Testis (tissue), 5 donors: ENCODE data around the gene SINHCAF. TPM values are rescaled to one million over a fixed set of nuclear protein-coding genes. Genes with fewer than 3 reads are reported as not detected.
"Not testable (repeated sequence)": the region's sequence is repeated elsewhere in the genome, so short reads cannot be mapped to it uniquely, and the experiment has no call there.

Experiments used
- DNase-seq: peaks from one replicate; pipeline ENCODE4 v3.0.0-alpha.2; 2019
- H3K27ac ChIP-seq, 2 donors: fragments of 200-600 bp; sonication (generic); one replicate each; pipeline ENCODE4 v1.5.1; 2019
- H3K27me3 ChIP-seq: fragments of 200-600 bp; sonication (generic); one replicate; pipeline ENCODE4 v1.5.1; 2019
- H3K36me3 ChIP-seq: fragments of 200-600 bp; sonication (generic); one replicate; pipeline ENCODE4 v1.5.1; 2017; ENCODE audit warnings: low read depth; ENCODE audit errors: missing control alignments
- H3K4me1 ChIP-seq: fragments of 200-600 bp; sonication (generic); one replicate; pipeline ENCODE4 v1.5.1; 2019
- H3K4me3 ChIP-seq, 2 donors: fragments of 200-600 bp; sonication (generic); one replicate each; pipeline ENCODE4 v1.5.1; 2017 to 2019
- H3K9me3 ChIP-seq: fragments of 200-600 bp; sonication (generic); one replicate; pipeline ENCODE4 v1.5.1; 2017
- POLR2A ChIP-seq: fragments of 450-650 bp; IDR thresholded peaks from one replicate; pipeline ENCODE4 v1.6.1; 2017; ENCODE audit warnings: antibody characterized with exemption, mild to moderate bottlenecking, moderate library complexity
- WGBS, 2 donors: methylation state at CpG; one replicate each; pipeline ENCODE4 v1.1.5; 2018; 5-methylcytosine and 5-hydroxymethylcytosine counted together
- intact Hi-C: fragments of 100-400 bp; cut with DNase I; formaldehyde crosslinking; loops from one replicate; pipeline ENCODE4 v1.15.1; 2023; ENCODE audit warnings: low total_unique reads
- long read RNA-seq, 2 donors: transcript quantifications; one replicate each; lab custom pipeline, GENCODE V29; 2026
- polyA plus RNA-seq: library from polyadenylated mRNA; stranded (reverse); fragments of 350-450 nt; fragmentation: Illumina TruSeq; extraction: RNeasy Lipid Tissue Mini Kit (QIAGEN cat#74804); gene quantifications from one replicate; pipeline ENCODE4 v1.2.3, GENCODE V29; 2014; ENCODE audit warnings: low read depth, low replicate concordance; ENCODE audit not compliant: insufficient read depth
- total RNA-seq, 2 donors: library from RNA; depleted of rRNA; stranded (reverse); fragments of >200 nt; gene quantifications; one replicate each; pipeline ENCODE4 v1.2.3, GENCODE V29; 2016
- TF ChIP-seq, protein P1 (sequence below), 3 experiments: fragments of 450-650 bp in 2 of 3; fragments of 200-600 bp in 1 of 3; sonication (generic) in 1 of 3; IDR thresholded peaks; one replicate each; pipeline ENCODE4 v1.5.1; 2016 to 2019; ENCODE audit warnings: antibody characterized with exemption in 3 of 3, mild to moderate bottlenecking in 2 of 3, moderate library complexity in 1 of 3

SINHCAF gene, protein sequence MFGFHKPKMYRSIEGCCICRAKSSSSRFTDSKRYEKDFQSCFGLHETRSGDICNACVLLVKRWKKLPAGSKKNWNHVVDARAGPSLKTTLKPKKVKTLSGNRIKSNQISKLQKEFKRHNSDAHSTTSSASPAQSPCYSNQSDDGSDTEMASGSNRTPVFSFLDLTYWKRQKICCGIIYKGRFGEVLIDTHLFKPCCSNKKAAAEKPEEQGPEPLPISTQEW
- total RNA-seq (10 to 100 TPM; 45.2 to 46.8 TPM), polyA plus RNA-seq (47.9 TPM)
- long read RNA-seq, donor 1, transcript SINHCAF-201 (6 exons, 3,163 nt): major isoform, 8 of 10 reads
- long read RNA-seq, donor 1, partial matches to known transcripts: 0 of 10 reads
- long read RNA-seq, donor 1, other reads (novel, unspliced or antisense): 0 of 10 reads
- long read RNA-seq, donor 2, partial matches to known transcripts: 0 of 8 reads
- long read RNA-seq, donor 2, other reads (novel, unspliced or antisense): 0 of 8 reads

DNA sequence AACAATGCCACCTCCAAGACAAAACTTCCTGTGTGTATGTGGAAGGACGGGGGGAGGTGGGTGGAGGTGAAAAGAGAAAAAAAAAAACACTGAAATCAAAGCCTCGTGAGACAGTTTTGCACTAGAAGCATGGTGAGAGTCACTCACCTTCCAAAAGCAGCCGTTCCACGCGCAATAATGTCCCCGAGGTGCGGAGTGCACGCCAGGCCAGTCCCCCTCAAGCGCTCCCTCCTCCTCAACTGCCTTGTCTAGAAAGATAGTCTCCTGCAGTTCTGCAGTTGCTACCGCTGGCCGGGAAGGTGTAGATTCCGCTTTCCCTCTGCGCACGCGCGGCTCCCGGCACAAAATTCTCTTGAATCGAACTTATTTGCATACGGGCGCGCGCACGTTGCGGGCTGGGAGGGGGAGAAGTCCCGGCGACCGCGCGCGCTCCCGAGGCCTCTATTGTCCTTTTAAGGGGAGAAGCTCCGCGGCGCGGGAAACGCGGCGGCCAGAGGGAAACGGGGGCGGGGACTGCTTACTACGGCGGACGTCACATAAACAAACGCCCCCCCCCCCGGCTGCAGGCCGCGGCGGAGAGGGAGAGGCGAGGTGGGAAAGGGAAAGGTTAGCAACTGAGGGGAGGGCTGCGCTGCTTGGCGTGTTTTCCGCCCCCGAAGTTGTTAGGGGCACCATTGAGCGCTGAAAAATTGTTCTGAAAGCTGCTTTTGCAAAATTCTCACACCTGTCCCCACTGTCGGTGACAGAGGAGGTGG is at the start of gene SINHCAF:
SINHCAF (minus strand) TSS at position 274 of the 755 bp plus-strand sequence. CDS start 27,946 bp downstream, outside the sequence.
- no peaks in the 10 kb centered on the region for H3K9me3 ChIP-seq
- H3K27me3 ChIP-seq: no peaks in the 10 kb centered on the region
- H3K27ac ChIP-seq: peak within 1 kb of the TSS; percentile 90 to 95
- peak within 1 kb of the TSS; percentile 74 to 81 for H3K4me3 ChIP-seq
- H3K4me1 ChIP-seq: no peaks in the 10 kb centered on the region
- intact Hi-C loops: no loop called here
- 0% methylated on average over 45 to 55 of the region's 55 CpGs for WGBS, 2 donors
- no peaks in the 10 kb centered on the region for H3K36me3 ChIP-seq
- DNase-seq: peak; percentile 100
- TF ChIP-seq, protein P1, sequence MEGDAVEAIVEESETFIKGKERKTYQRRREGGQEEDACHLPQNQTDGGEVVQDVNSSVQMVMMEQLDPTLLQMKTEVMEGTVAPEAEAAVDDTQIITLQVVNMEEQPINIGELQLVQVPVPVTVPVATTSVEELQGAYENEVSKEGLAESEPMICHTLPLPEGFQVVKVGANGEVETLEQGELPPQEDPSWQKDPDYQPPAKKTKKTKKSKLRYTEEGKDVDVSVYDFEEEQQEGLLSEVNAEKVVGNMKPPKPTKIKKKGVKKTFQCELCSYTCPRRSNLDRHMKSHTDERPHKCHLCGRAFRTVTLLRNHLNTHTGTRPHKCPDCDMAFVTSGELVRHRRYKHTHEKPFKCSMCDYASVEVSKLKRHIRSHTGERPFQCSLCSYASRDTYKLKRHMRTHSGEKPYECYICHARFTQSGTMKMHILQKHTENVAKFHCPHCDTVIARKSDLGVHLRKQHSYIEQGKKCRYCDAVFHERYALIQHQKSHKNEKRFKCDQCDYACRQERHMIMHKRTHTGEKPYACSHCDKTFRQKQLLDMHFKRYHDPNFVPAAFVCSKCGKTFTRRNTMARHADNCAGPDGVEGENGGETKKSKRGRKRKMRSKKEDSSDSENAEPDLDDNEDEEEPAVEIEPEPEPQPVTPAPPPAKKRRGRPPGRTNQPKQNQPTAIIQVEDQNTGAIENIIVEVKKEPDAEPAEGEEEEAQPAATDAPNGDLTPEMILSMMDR (IDR thresholded peaks at IDR 0.05): no peak
- peak; percentile 76 for TF ChIP-seq POLR2A

DNA sequence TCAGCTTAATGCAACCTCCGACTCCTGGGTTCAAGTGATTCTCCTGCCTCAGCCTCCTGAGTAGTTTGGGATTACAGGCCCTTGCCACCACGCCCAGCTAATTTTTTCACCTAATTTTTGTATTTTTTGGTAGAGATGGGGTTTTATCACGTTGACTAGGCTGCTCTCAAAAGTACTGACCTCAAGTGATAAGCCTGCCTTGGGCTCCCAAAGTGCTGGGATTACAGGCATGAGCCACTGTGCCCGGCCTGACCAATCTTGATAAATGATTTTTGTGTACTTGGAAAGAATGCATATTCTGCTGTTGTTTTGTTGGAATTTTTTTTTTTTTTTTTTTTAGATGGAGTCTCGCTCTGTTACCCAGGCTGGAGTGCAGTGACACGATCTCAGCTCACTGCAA is 49.5 kb upstream of the SINHCAF start:
- 68 to 82% methylated on average over 6 of the region's 6 CpGs for WGBS, 2 donors
- not testable (repeated sequence) for H3K9me3 ChIP-seq

DNA sequence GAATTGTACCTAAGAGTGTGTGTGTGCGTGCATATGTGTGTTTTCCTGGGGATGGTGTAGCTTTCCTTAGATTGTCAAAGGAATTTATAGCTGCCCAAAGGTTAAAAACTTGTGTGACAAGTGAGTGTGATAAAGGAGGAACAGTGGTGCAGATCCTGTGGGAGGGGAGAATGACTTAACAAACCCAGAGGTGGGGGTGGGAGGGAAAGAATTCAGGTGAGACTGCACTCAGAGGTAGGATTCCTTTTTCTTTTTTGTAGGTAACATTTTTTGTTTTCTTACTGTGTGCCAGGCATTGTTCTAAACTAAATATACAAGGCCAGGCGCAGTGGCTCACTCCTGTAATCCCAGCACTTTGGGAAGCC is 45.3 kb upstream of the SINHCAF start:
- no peak for DNase-seq
- no peak overlapping the region for H3K27ac ChIP-seq
- whole genome bisulfite sequencing, 2 donors: 93 to 95% methylated on average over 2 of the region's 2 CpGs
- H3K27me3 ChIP-seq: no peaks in the 10 kb centered on the region
- H3K9me3 ChIP-seq: no peaks in the 10 kb centered on the region
- no peaks in the 10 kb centered on the region for H3K36me3 ChIP-seq
- no peak overlapping the region for H3K4me3 ChIP-seq
- intact Hi-C loops: no loop called here
- no peaks in the 10 kb centered on the region for H3K4me1 ChIP-seq
- no peak for TF ChIP-seq POLR2A
- TF ChIP-seq, protein P1 (IDR thresholded peaks at IDR 0.05): no peak

More for the DNA sequence above, 49.5 kb upstream of the SINHCAF start:
- H3K36me3 ChIP-seq, H3K27ac ChIP-seq, H3K4me3 ChIP-seq, DNase-seq, H3K27me3 ChIP-seq, H3K4me1 ChIP-seq, intact Hi-C loops: not testable (repeated sequence)

DNA sequence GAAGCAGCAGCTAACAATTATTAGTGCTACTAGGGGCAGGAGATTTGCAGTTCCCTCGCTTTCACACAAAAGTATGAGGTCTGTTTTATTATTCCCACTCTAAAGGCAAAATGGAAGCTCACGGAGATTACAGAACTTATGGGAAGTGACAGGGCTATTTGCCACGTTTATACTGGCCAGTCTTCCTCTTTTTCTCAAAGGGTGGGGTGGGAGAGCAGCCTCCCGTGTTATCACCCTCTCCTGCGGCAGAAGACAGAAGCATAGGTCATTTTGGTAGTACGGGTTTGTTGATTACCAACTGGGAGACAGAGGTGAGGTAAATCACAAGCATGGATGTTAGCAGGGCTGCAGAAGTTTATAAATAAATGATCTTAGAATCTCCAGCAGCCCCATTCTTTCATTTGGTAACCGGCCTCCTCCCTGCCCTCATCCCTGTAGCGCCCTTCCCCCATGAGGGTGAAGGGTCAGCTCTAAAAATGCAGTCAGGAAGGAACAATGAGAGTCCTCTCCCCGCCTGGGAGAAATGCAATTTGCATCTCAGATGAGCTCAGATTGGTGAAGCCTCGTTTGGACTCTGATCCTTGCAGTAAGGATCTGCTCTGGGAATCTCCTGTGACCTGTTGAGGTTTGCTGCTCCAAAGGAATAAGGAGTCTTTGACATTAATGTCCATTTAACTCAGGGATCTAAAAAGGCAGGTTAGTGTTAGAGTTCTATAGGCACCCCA is 44.7 kb upstream of the SINHCAF start:
- DNase-seq: no peak
- no peak for TF ChIP-seq POLR2A
- TF ChIP-seq, protein P1 (IDR thresholded peaks at IDR 0.05): no peak
- no peaks in the 10 kb centered on the region for H3K27me3 ChIP-seq
- WGBS, 2 donors: 14 to 32% methylated on average over 8 to 10 of the region's 10 CpGs
- peak overlapping the region in 1 of 2 donors; percentile 9 for H3K4me3 ChIP-seq
- H3K36me3 ChIP-seq: no peaks in the 10 kb centered on the region
- no peaks in the 10 kb centered on the region for H3K9me3 ChIP-seq
- no peaks in the 10 kb centered on the region for H3K4me1 ChIP-seq
- no peak overlapping the region for H3K27ac ChIP-seq
- intact Hi-C loops: no loop called here
